Common myeloid progenitor, CD34-positive (primary cell): ENCODE results near the gene CFAP298.

Experiments used
- CTCF ChIA-PET: fragments of 350-600 bp; sonication (Branson Sonifier 250); formaldehyde crosslinking; loops from one replicate; lab custom pipeline; 2021; ENCODE audit warnings: antibody characterized with exemption; lab: Charles Lee
- POLR2A ChIA-PET: fragments of 350-600 bp; sonication (Branson Sonifier 250); formaldehyde crosslinking; loops from one replicate; lab custom pipeline; 2021; ENCODE audit warnings: antibody characterized with exemption; lab: Charles Lee
- DNase-seq, 3 donors: peaks; one replicate each; pipeline versions ENCODE4 v3.0.0 to v3.0.0-alpha.2; 2013
- H3K27ac ChIP-seq, 2 experiments: 1 replicate in 1 of 2; 2 replicates in 1 of 2; pipeline ENCODE4 v1.7.0; 2013; ENCODE audit warnings: inconsistent platforms in 2 of 2, low read length in 2 of 2, mild to moderate bottlenecking in 2 of 2, low read depth in 1 of 2, moderate library complexity in 1 of 2; ENCODE audit not compliant: severe bottlenecking in 2 of 2, insufficient read depth in 1 of 2, poor library complexity in 1 of 2
- H3K27me3 ChIP-seq, 5 experiments: replicated peaks in 2 of 5; 1 replicate in 3 of 5; 2 replicates in 2 of 5; pipeline versions ENCODE4 v1.6.1 to v1.7.0; 2013; ENCODE audit warnings: low read length in 4 of 5, mild to moderate bottlenecking in 2 of 5, moderate library complexity in 2 of 5, inconsistent platforms in 1 of 5; ENCODE audit not compliant: insufficient read depth in 5 of 5, control insufficient read depth in 4 of 5
- H3K36me3 ChIP-seq, 4 experiments: 1 replicate in 2 of 4; 2 replicates in 2 of 4; pipeline versions ENCODE4 v1.6.1 to v1.7.0; 2013; ENCODE audit warnings: low read length in 3 of 4, control low read depth in 1 of 4, mild to moderate bottlenecking in 1 of 4; ENCODE audit not compliant: control insufficient read depth in 4 of 4, insufficient read depth in 4 of 4
- H3K4me1 ChIP-seq, 4 experiments: 1 replicate in 3 of 4; 2 replicates in 1 of 4; pipeline versions ENCODE4 v1.6.1 to v1.7.1; 2013; ENCODE audit warnings: low read length in 3 of 4, mild to moderate bottlenecking in 3 of 4, control low read depth in 1 of 4, inconsistent platforms in 1 of 4, moderate library complexity in 1 of 4; ENCODE audit not compliant: control insufficient read depth in 4 of 4, insufficient read depth in 4 of 4; ENCODE audit errors: control extremely low read depth in 1 of 4
- H3K4me3 ChIP-seq, 7 experiments: 1 replicate in 4 of 7; 2 replicates in 3 of 7; pipeline versions ENCODE4 v1.5.1 to v1.7.0; 2013; ENCODE audit warnings: mild to moderate bottlenecking in 7 of 7, low read length in 6 of 7, moderate library complexity in 6 of 7, inconsistent platforms in 2 of 7, low read depth in 2 of 7, control low read depth in 1 of 7; ENCODE audit not compliant: insufficient read depth in 4 of 7, control insufficient read depth in 1 of 7; ENCODE audit errors: extremely low read depth in 1 of 7
- H3K9me3 ChIP-seq, 5 experiments: 1 replicate in 4 of 5; 2 replicates in 1 of 5; pipeline versions ENCODE4 v1.6.1 to v1.7.1; 2013; ENCODE audit warnings: low read length in 4 of 5, mild to moderate bottlenecking in 2 of 5, inconsistent platforms in 1 of 5, low read depth in 1 of 5, moderate library complexity in 1 of 5; ENCODE audit not compliant: control insufficient read depth in 4 of 5, insufficient read depth in 2 of 5; ENCODE audit errors: control extremely low read depth in 1 of 5
- WGBS: methylation state at CpG from one replicate; pipeline ENCODE4 v1.1.5; 2013; ENCODE audit not compliant: insufficient coverage; 5-methylcytosine and 5-hydroxymethylcytosine counted together

The CFAP298 gene

DNA sequence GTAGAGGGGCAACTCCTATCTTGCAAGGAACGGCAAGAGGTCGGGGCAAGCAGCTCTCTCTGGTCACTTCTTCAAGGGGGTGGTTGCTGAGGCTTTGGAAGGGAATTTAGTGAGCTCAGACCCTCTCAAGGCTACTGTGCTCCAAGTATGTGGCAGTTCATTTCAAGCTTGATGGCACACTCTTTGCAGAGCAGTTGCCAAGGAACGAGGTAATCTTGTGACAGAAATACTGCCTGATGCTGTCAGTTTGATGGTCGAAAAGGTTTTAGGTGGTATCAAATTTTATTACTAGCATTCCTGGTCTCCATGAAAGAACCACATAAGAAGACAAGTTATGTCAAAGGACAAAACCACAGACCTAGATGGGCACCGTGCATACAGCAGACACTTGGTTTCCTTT, 13.1 kb downstream of the CFAP298 start:
- no peaks in the 10 kb centered on the region for H3K9me3 ChIP-seq
- CTCF ChIA-PET = interaction anchor here (0.6 to 8.7 kb wide), 6 partner anchors 10 to 196 kb away, joined by 3 to 110 read pairs (median 3); partner anchors contain the start of gene EVA1C
- H3K4me3 ChIP-seq = no peak overlapping the region
- no peaks in the 10 kb centered on the region for H3K4me1 ChIP-seq
- peaks cover 5 to 53% (median 29%) of the 10 kb centered on the region in 4 experiments for H3K36me3 ChIP-seq
- POLR2A ChIA-PET = no interaction called here
- WGBS = 100% methylated on average over 2 of the region's 5 CpGs
- H3K27me3 ChIP-seq = no peaks in the 10 kb centered on the region
- H3K27ac ChIP-seq = no peak overlapping the region
- no peak for DNase-seq

DNA sequence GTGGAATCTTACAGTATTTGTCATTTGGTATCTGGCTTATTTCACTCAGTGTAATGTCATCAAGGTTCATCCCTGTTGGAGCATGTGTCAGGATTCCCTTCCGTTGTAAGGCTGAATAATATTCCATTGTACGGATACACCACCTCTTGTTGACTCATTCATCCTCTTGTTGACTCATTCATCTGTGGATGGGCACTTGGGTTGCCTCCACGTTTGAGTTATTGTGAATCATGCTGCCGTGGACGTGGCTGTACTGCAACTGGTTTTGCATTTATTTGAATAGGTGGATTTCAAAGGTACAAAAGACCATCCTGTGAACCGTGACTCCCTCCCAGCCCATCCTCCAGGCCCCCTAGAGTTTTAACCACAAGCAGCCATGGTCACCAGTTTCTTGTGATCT, 15.0 kb downstream of the CFAP298 start:
- peaks cover 0 to 34% (median 14%) of the 10 kb centered on the region in 4 experiments for H3K36me3 ChIP-seq
- H3K27me3 ChIP-seq = no peaks in the 10 kb centered on the region
- H3K9me3 ChIP-seq = no peaks in the 10 kb centered on the region
- ChIA-PET POLR2A (interaction anchor here (0.7 kb wide), 1 partner anchor 476 kb away, joined by 10 read pairs; no protein-coding TSS in a partner anchor), CTCF (interaction anchor here (1.7 kb wide), 1 partner anchor 194 kb away, joined by 5 read pairs; no protein-coding TSS in a partner anchor)
- no peaks in the 10 kb centered on the region for H3K4me1 ChIP-seq
- H3K27ac ChIP-seq = no peak overlapping the region
- WGBS = 93% methylated on average over 4 of the region's 6 CpGs
- no peak overlapping the region for H3K4me3 ChIP-seq
- DNase-seq = no peak

DNA sequence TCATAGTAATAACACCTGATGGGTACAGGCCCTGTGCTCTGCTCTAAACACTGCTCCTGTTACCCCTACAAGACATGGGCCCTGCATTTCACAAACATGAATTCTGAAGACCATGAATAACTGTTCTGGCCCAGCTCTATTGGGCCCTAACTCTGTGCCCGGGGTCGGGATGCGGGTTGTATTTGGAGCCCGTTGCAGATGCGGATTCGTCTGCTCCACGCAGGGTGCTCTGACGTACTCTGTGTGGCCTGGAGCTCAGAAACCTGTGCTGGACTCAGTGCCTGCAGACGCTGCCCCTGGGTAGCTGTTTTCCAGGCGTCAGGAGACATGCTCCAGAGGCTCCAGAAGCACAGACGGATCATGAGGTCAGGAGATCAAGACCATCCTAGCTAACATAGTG, 16.7 kb downstream of the CFAP298 start:
- DNase-seq = no peak
- over 99% methylated on average over 11 of the region's 11 CpGs for WGBS
- no peak overlapping the region for H3K27ac ChIP-seq
- H3K4me1 ChIP-seq = no peaks in the 10 kb centered on the region
- H3K4me3 ChIP-seq = no peak overlapping the region
- ChIA-PET CTCF (interaction anchor here (0.7 to 1.7 kb wide), 3 partner anchors 34 to 192 kb away, joined by 3 to 5 read pairs (median 3); no protein-coding TSS in a partner anchor), POLR2A (no interaction called here)
- H3K27me3 ChIP-seq = no peaks in the 10 kb centered on the region
- H3K9me3 ChIP-seq = no peaks in the 10 kb centered on the region
- peaks cover 0 to 22% (median 9%) of the 10 kb centered on the region in 4 experiments for H3K36me3 ChIP-seq

DNA sequence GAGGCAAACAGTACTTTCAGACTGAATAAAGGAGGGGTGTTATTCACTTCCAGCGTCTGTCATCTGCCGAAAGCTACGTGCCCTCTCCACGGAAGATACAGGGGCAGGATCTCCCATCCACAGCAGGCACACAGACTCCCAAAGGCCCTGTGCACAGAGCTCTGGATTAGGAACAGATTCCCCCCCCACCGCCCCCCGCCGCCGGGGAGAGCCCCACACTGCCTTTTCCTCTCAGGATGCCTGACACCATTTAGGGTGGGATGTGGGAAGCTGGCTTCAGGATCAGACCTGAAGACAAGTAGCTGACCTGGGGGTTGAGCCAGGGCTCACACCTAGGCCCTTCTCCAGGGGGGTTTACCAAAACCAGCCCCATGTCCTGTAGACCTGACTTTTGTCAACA, 18.5 kb downstream of the CFAP298 start:
- Histone ChIP-seq H3K27me3 (no peaks in the 10 kb centered on the region), H3K27ac (no peak overlapping the region), H3K4me3 (no peak overlapping the region), H3K9me3 (no peaks in the 10 kb centered on the region), H3K36me3 (peaks cover 0 to 5% (median 3%) of the 10 kb centered on the region in 4 experiments), H3K4me1 (no peaks in the 10 kb centered on the region)
- no peak for DNase-seq
- POLR2A ChIA-PET = no interaction called here
- CTCF ChIA-PET = interaction anchor here (0.8 kb wide), 1 partner anchor 190 kb away, joined by 3 read pairs; no protein-coding TSS in a partner anchor
- 100% methylated on average over 4 of the region's 8 CpGs for WGBS

DNA sequence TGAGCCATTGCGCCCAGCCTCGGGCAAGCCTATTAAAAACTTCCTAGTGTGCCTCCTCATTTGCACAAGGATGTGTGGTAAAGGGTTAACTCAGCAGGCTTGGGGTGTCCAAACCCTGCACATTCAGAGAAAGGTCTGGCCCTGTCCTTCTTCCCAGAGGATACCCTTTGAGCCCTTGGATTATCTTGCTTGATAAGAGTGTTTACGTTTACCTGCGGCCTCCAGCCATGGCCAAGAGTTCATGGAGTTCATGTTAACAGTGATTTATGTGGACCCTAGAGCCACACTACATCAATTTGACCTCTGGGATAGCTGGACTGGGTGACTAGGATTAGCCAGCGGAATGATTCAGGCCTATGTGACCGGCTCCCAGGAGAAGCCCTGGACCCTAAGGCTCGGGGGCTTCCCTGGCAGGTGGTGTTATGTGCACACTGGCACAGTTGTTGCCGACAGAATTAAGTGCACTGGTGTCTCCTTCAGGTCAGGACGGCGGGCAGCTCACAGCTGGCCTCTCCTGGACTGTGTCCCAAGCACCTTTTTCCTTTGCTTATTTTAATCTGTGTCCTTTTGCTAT, 19.2 kb downstream of the CFAP298 start:
- ChIA-PET CTCF (interaction anchor here (0.8 to 3.9 kb wide), 2 partner anchors 7 to 190 kb away, joined by 3 to 14 read pairs; no protein-coding TSS in a partner anchor), POLR2A (no interaction called here)
- 96% methylated on average over 9 of the region's 10 CpGs for whole genome bisulfite sequencing
- peaks cover 0 to 5% (median 1%) of the 10 kb centered on the region in 4 experiments for H3K36me3 ChIP-seq
- no peaks in the 10 kb centered on the region for H3K27me3 ChIP-seq
- no peak for DNase-seq
- no peaks in the 10 kb centered on the region for H3K4me1 ChIP-seq
- H3K9me3 ChIP-seq = no peaks in the 10 kb centered on the region
- no peak overlapping the region for H3K4me3 ChIP-seq
- H3K27ac ChIP-seq = no peak overlapping the region

DNA sequence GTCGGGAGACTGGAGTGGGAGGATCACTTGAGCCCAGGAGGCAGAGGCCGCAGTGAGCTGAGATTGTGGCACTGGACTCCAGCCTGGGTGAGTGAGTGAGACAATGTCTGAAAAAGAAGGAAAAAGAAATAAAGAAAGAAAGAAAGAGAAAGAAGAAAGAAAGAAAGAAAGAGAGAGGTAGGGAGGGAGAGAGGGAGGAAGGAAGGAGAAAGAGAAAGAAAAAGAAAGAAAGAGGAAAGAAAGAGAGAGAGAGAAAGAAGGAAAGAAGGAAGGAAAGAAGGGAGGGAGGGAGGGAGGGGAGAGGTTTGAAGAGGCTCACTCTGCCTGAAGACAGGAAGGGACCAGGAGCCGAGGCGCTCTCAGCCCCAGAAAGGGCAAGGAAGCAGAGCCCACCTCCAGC, 22.0 kb downstream of the CFAP298 start:
- Histone ChIP-seq H3K4me3 (no peak overlapping the region), H3K27ac (no peak overlapping the region), H3K36me3 (no peaks in the 10 kb centered on the region), H3K27me3 (no peaks in the 10 kb centered on the region), H3K9me3 (no peaks in the 10 kb centered on the region), H3K4me1 (no peaks in the 10 kb centered on the region)
- ChIA-PET CTCF (interaction anchor here (1.4 to 3.9 kb wide), 2 partner anchors 10 to 21 kb away, joined by 4 to 14 read pairs; no protein-coding TSS in a partner anchor), POLR2A (no interaction called here)
- 85% methylated on average over 4 of the region's 4 CpGs for WGBS
- DNase-seq = no peak

DNA sequence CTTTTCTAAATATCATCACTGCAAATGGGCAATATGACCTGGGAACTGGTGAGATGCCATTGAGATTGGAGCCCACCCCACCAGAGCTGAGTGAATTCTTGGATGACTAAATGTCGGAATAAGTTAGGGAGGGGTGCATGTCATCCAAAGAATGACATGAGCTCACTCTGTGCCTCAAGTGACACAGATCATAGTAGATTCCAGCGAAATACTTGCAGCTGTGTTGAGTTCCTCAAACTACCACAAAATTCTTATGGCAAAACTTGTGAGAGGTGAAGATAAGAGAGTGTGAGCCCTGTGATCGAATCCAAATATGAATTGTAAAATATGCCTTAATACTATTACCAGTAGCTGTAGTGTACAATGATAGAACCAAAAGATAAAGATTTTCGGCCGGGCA, 24.5 kb downstream of the CFAP298 start:
- Histone ChIP-seq H3K9me3 (no peaks in the 10 kb centered on the region), H3K27me3 (no peaks in the 10 kb centered on the region), H3K27ac (no peak overlapping the region), H3K4me3 (no peak overlapping the region), H3K4me1 (no peaks in the 10 kb centered on the region), H3K36me3 (no peaks in the 10 kb centered on the region)
- 100% methylated on average over 3 of the region's 5 CpGs for WGBS
- peak in 1 of 3 donors; percentile 10 for DNase-seq
- ChIA-PET POLR2A (no interaction called here), CTCF (interaction anchor here (1.0 to 2.4 kb wide), 3 partner anchors 9 to 14 kb away, joined by 3 to 8 read pairs (median 3); no protein-coding TSS in a partner anchor)
